Hepatocyte (in vitro differentiated cells): ENCODE measurements around the gene CHAMP1. TPM values are rescaled to one million over a fixed set of nuclear protein-coding genes. Genes with fewer than 3 reads are reported as not detected.

Experiments
- DNase-seq: peaks from one replicate; pipeline ENCODE4 v3.0.0-alpha.2; 2016; ENCODE audit warnings: low spot score
- H2AFZ ChIP-seq: fragments of 200-600 bp; sonication (generic); 2 replicates; pipeline ENCODE4 v1.6.0; 2016; ENCODE audit warnings: antibody characterized with exemption, mild to moderate bottlenecking
- H3K27ac ChIP-seq: fragments of 200-600 bp; sonication (generic); 2 replicates; pipeline ENCODE4 v1.5.1; 2016; ENCODE audit warnings: mild to moderate bottlenecking
- H3K27me3 ChIP-seq: fragments of 200-600 bp; sonication (generic); 2 replicates; pipeline ENCODE4 v1.6.1; 2016
- H3K36me3 ChIP-seq: fragments of 200-600 bp; sonication (generic); replicated peaks from 2 replicates; pipeline ENCODE4 v1.5.1; 2016; ENCODE audit warnings: low read depth; ENCODE audit not compliant: insufficient read depth
- H3K4me1 ChIP-seq: fragments of 200-600 bp; sonication (generic); 2 replicates; pipeline ENCODE4 v1.5.1; 2016; ENCODE audit warnings: mild to moderate bottlenecking, moderate library complexity; ENCODE audit not compliant: insufficient read depth
- H3K4me2 ChIP-seq: fragments of 200-600 bp; sonication (generic); 2 replicates; pipeline ENCODE4 v1.6.0; 2016
- H3K4me3 ChIP-seq: fragments of 200-600 bp; sonication (generic); 2 replicates; pipeline ENCODE4 v1.5.1; 2016; ENCODE audit warnings: mild to moderate bottlenecking
- H3K79me2 ChIP-seq: fragments of 200-600 bp; sonication (generic); 2 replicates; pipeline ENCODE4 v1.6.0; 2017; ENCODE audit warnings: mild to moderate bottlenecking
- H3K9me2 ChIP-seq: fragments of 200-600 bp; sonication (generic); replicated peaks from 2 replicates; pipeline ENCODE4 v1.6.0; 2017; ENCODE audit warnings: mild to moderate bottlenecking; ENCODE audit not compliant: insufficient read depth
- H3K9me3 ChIP-seq: fragments of 200-600 bp; sonication (generic); 2 replicates; pipeline ENCODE4 v1.5.1; 2016; ENCODE audit warnings: low read depth, mild to moderate bottlenecking
- H4K20me1 ChIP-seq: fragments of 200-600 bp; sonication (generic); 2 replicates; pipeline ENCODE4 v1.6.0; 2016; ENCODE audit warnings: mild to moderate bottlenecking; ENCODE audit not compliant: insufficient read depth, poor library complexity, severe bottlenecking
- CTCF ChIP-seq: fragments of 200-600 bp; sonication (generic); IDR thresholded peaks from 2 replicates; pipeline ENCODE4 v1.5.1; 2016; ENCODE audit warnings: antibody characterized with exemption, mild to moderate bottlenecking; ENCODE audit not compliant: poor library complexity
- EZH2 ChIP-seq: fragments of 200-600 bp; sonication (generic); IDR thresholded peaks from 2 replicates; pipeline ENCODE4 v1.6.1; 2016; ENCODE audit warnings: antibody characterized with exemption, mild to moderate bottlenecking, borderline replicate concordance
- EZH2phosphoT487 ChIP-seq: fragments of 200-600 bp; sonication (generic); IDR thresholded peaks from one replicate; pipeline ENCODE4 v1.6.1; 2018; ENCODE audit warnings: antibody characterized with exemption, mild to moderate bottlenecking, low read depth, moderate library complexity; ENCODE audit not compliant: unreplicated experiment, severe bottlenecking
- WGBS: methylation state at CpG from one replicate; pipeline ENCODE4 v1.1.6; 2016; ENCODE audit warnings: low lambda C conversion rate; ENCODE audit errors: missing lambda C conversion rate; 5-methylcytosine and 5-hydroxymethylcytosine counted together
- polyA plus RNA-seq: library from polyadenylated mRNA; unstranded; fragments of >200 nt; fragmentation: Nextera tagmentation; extraction: Ambion mirVana; gene quantifications from 2 replicates; pipeline ENCODE4 v1.2.1, GENCODE V29; 2016
- total RNA-seq: library from RNA; depleted of rRNA; stranded (reverse); fragments of >200 nt; gene quantifications from 2 replicates; pipeline ENCODE4 v1.2.3, GENCODE V29; 2014

The CHAMP1 gene
- total and polyA plus RNA-seq, 2 experiments from 2014 or later, result 6.6 to 12.8 TPM

- H3K9me2 ChIP-seq, result no peaks in the 10 kb centered on the region
- H3K27ac ChIP-seq, result peak overlapping the region; percentile 97
- WGBS, result 41% methylated on average over 7 of the region's 7 CpGs
- peak overlapping the region; percentile 68 for H2AFZ ChIP-seq
- peaks cover 47% of the 10 kb centered on the region for H4K20me1 ChIP-seq
- H3K36me3 ChIP-seq, result no peaks in the 10 kb centered on the region
- H3K4me1 ChIP-seq, result peaks cover 29% of the 10 kb centered on the region
- no peaks in the 10 kb centered on the region for H3K27me3 ChIP-seq
- H3K79me2 ChIP-seq, result peaks cover 56% of the 10 kb centered on the region
- H3K4me3 ChIP-seq, result peak overlapping the region; percentile 78
- DNase-seq, result no peak
- TF ChIP-seq EZH2phosphoT487 (no peak), EZH2 (no peak), CTCF (no peak)
- peak overlapping the region; percentile 84 for H3K4me2 ChIP-seq
- no peaks in the 10 kb centered on the region for H3K9me3 ChIP-seq
These were observed 927 bp downstream of the CHAMP1 start for GRCh38 chr13:114315074-114315785.

- no peak for TF ChIP-seq CTCF
- no peak for TF ChIP-seq EZH2
- no peak for TF ChIP-seq EZH2phosphoT487
- no peaks in the 10 kb centered on the region for H3K36me3 ChIP-seq
- peaks cover 85% of the 10 kb centered on the region for H3K79me2 ChIP-seq
- H2AFZ ChIP-seq, result no peak overlapping the region
- H3K4me1 ChIP-seq, result peaks cover 28% of the 10 kb centered on the region
- H4K20me1 ChIP-seq, result peaks cover 54% of the 10 kb centered on the region
- no peak overlapping the region for H3K4me3 ChIP-seq
- WGBS, result 39% methylated on average over 1 of the region's 1 CpG
- H3K27ac ChIP-seq, result no peak overlapping the region
- no peaks in the 10 kb centered on the region for H3K27me3 ChIP-seq
- H3K4me2 ChIP-seq, result peak overlapping the region; percentile 40
- H3K9me2 ChIP-seq, result no peaks in the 10 kb centered on the region
- no peaks in the 10 kb centered on the region for H3K9me3 ChIP-seq
- no peak for DNase-seq
These were observed 4.3 kb downstream of the CHAMP1 start for GRCh38 chr13:114318624-114319023.

- peak overlapping the region; percentile 9 for H3K4me2 ChIP-seq
- no peak for TF ChIP-seq CTCF
- no peak overlapping the region for H2AFZ ChIP-seq
- H3K27ac ChIP-seq, result peak overlapping the region; percentile 1
- no peaks in the 10 kb centered on the region for H3K9me2 ChIP-seq
- H3K27me3 ChIP-seq, result no peaks in the 10 kb centered on the region
- no peaks in the 10 kb centered on the region for H3K36me3 ChIP-seq
- H3K79me2 ChIP-seq, result peaks cover 88% of the 10 kb centered on the region
- peaks cover 26% of the 10 kb centered on the region for H3K4me1 ChIP-seq
- WGBS, result 49% methylated on average over 3 of the region's 3 CpGs
- no peaks in the 10 kb centered on the region for H3K9me3 ChIP-seq
- H4K20me1 ChIP-seq, result peaks cover 54% of the 10 kb centered on the region
- no peak overlapping the region for H3K4me3 ChIP-seq
- DNase-seq, result no peak
These were observed 5.2 kb downstream of the CHAMP1 start for GRCh38 chr13:114319441-114319913.

- no peaks in the 10 kb centered on the region for H3K27me3 ChIP-seq
- H3K27ac ChIP-seq, result no peak overlapping the region
- DNase-seq, result no peak
- H3K4me1 ChIP-seq, result peaks cover 26% of the 10 kb centered on the region
- H3K79me2 ChIP-seq, result peaks cover 89% of the 10 kb centered on the region
- peaks cover 51% of the 10 kb centered on the region for H4K20me1 ChIP-seq
- H3K4me2 ChIP-seq, result peak overlapping the region; percentile 9
- no peaks in the 10 kb centered on the region for H3K36me3 ChIP-seq
- no peak overlapping the region for H3K4me3 ChIP-seq
- H3K9me3 ChIP-seq, result no peaks in the 10 kb centered on the region
- H3K9me2 ChIP-seq, result no peaks in the 10 kb centered on the region
- H2AFZ ChIP-seq, result no peak overlapping the region
- no peak for TF ChIP-seq EZH2phosphoT487
- no peak for TF ChIP-seq CTCF
These were observed 5.8 kb downstream of the CHAMP1 start for GRCh38 chr13:114320065-114320464.
